GM21528 (cell line): ENCODE results near the gene SOS1.
"Not testable (repeated sequence)": the region's sequence is repeated elsewhere in the genome, so short reads cannot be mapped to it uniquely, and the experiment has no call there.

Experiments used
- ATAC-seq: cut with Tn5 transposase; IDR thresholded peaks from one replicate; pipeline ENCODE4 v1.9.1; 2021; ENCODE audit warnings: mild to moderate bottlenecking, moderate library complexity; ENCODE audit not compliant: unreplicated experiment, low FRiP score

Gene SOS1

GRCh38 chr2:38936516-38936915, 184.3 kb downstream of the SOS1 start:
- ATAC-seq = not testable (repeated sequence)

GRCh38 chr2:38935568-38936172, 185.2 kb downstream of the SOS1 start:
- ATAC-seq = no peak

DNA sequence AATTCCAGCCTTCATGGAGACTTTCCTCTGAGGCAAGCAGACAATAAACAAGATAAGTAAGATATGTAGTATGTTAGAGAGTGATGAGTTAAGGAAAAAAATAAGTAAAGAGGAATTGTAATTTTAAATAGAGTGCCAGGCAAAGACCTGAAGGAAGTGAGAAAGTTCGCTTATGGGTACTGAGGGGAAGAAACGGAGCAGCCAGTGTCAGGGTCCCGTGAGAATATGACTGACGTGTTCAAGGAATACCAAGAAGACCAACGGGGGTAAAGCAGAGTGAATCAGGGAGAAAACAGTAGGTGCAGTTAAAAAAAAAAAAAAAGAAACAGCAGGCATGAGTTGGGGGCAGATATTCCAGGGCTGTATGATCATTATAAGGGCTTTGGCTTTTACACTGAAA, 186.1 kb downstream of the SOS1 start:
- no peak for ATAC-seq

DNA sequence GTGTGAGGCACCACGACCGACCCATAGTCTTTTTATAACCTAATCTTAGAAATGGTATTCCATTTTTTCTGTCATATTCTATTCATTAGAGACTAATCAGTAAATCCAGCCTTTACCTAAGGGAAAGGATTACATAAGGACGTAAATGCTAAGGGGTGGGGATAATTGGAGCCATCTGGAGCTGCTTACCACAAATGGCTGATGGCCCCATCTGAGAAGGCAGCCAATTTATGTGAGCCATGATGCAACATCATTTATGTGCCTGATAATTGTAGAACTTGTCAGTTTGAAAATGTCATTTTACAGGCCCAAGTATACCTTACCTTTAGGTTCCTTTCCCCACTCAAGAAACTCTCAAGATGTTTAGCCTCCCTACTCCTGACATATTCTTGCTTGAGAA, 187.2 kb downstream of the SOS1 start:
- no peak for ATAC-seq

- no peak for ATAC-seq
Observed at GRCh38 chr2:38932586-38932985, 188.3 kb downstream of the SOS1 start.
